NCI-H82 treated with DMSO at 0.1 percent for 48 hours (cell line): ENCODE results near the gene EHMT1.
"Not testable (repeated sequence)": the region's sequence is repeated elsewhere in the genome, so short reads cannot be mapped to it uniquely, and the experiment has no call there.

Experiments used
- DNase-seq: peaks from one replicate; lab custom pipeline; 2025; ENCODE audit not compliant: unreplicated experiment; lab: John Stamatoyannopoulos, UW

EHMT1 gene

DNA sequence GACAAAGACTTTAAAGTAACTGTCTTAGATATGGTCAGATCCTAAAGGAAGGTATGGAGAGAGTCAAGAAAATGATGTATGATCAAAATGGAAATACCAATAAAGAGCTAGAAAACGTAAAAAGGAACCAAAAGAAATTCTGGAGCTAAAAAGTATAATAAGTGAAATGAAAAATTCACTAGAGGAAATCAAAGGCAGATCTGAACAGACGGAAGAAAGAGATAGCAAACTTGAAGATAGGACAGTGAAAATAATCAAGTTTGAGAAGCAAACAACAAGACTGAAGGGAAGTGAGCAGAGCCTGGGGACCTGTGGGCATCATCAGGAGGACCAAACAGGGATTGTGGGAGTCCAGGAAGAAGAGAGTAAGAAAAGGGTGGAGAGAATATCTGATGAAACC lies 115.4 kb downstream of the EHMT1 start:
- DNase-seq: no peak

GRCh38 chr9:137738182-137738696 lies 119.4 kb downstream of the EHMT1 start:
- not testable (repeated sequence) for DNase-seq

DNA sequence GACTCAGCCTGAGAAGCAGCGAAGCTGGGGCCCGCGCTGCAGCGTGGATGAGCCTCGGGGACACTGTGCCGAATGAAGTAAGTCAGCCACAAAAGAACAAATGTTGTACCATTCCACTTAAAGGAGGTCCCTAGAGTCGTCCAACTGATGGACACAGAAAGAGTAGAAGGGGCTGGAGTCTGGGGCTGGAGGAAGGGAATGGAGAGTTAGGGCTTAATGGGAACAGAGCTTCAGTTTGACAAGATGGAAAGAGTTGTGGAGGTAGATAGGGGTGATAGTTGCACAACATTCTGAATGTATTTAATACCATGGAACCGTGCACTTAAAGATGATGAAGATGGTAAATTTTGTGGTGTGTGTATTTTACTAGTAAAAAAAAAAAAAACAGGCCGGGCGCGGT lies 119.9 kb downstream of the EHMT1 start:
- no peak for DNase-seq

- no peak for DNase-seq
Measured at GRCh38 chr9:137739371-137740309, 120.8 kb downstream of the EHMT1 start.

GRCh38 chr9:137740312-137740711 lies 121.5 kb downstream of the EHMT1 start:
- no peak for DNase-seq

- no peak for DNase-seq
Measured at GRCh38 chr9:137741330-137741729, 122.5 kb downstream of the EHMT1 start.

GRCh38 chr9:137742698-137743097 lies 123.9 kb downstream of the EHMT1 start:
- no peak for DNase-seq

DNA sequence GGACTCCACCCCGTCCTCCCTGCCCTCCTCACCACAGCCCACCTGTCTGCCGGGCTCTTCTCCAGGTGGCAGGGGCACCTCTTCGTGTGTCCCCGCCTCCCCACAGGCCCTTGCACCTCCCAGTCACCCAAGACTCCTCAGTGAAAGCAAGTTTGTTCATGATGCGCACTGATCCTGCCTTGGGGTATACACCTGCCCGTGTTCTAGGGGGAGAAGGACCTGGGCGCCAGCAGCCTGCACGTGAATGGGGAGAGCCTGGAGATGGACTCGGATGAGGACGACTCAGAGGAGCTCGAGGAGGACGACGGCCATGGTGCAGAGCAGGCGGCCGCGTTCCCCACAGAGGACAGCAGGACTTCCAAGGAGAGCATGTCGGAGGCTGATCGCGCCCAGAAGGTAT lies 124.9 kb downstream of the EHMT1 start:
- DNase-seq: no peak

DNA sequence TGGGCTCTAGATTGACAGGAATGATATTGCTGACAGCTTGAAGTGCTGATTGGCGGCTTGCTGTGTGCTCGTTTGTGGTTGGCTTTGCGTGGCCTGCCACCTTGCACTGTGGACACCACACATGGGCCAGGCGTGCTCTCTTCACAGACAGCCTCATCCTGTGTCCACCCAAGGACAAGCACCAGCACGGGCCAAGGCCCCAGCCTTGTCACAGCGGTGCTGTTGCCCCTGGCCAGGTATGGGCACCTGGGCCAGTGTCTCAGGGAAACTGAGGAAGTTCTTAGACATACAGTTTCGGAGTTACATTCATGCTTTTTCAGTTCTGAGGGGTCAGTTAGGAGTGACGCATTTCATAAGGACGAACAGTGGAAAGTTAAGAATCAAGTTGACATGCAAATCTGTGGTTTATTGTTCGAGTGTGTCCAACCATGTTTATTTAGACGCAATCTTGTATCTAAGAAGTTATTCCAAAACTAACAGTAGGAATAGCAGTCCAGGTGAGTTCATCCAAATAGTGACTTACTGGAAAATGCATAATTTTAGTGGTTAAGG lies 125.9 kb downstream of the EHMT1 start:
- DNase-seq: no peak

- DNase-seq: no peak
Measured at GRCh38 chr9:137745541-137745991, 126.8 kb downstream of the EHMT1 start.

DNA sequence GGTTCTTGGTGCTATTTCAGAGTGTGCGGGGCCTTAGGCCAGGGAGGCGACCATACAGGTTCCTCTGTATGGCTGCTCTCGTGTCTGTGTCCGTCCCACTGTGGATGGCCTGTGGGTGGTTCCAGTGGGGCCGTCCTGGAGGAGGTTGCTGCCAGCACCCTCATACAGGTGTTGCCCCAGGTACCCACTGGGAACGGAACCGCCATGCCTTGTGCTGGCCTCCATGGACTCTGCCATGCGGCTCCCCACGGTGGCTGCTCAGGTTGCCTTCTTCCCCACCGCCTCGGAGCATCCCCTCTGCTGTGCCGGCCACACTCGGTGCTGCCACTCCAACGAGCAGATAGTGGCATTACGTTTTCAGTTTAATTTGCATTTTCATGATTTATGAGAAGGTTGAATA lies 129.5 kb downstream of the EHMT1 start:
- no peak for DNase-seq

DNA sequence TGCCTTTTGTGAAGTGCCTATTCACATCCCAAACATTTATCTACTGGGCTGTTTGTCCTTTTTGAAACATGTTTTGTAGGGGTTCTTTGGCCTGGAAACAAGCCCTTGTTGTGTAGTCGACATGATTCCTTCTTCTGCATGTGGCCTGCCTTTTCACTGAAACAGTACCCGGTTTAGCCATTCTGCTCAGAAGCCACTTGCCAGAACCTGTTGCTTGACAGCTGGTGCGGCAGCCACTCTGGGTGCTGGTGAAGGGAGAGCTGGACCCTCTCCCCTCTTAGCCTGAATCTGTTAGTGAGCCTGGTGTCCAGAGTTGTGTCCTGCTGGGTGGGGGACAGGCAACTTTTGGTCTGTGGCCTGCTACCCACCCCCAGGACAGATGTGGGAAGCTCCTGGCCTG lies 129.9 kb downstream of the EHMT1 start:
- no peak for DNase-seq

DNA sequence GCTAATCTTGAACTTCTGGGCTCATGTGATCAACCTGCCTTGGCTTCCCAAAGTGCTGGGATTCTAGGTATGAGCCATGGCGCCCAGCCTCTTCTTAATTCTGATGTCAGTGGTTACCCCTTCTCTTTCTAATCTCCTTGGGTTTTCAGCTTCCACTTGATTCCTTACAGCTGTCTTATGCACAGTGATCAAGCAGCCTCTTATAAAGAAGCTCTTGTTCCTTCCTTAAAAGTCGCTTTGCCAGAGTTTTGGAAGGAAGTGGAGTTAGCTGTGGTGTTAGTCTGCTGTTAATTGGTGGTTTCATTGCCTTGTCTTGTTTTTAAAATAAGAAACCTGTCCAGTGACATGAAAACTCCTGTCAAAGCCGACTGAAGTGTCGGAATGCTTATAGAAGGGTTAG lies 130.7 kb downstream of the EHMT1 start:
- no peak for DNase-seq

DNA sequence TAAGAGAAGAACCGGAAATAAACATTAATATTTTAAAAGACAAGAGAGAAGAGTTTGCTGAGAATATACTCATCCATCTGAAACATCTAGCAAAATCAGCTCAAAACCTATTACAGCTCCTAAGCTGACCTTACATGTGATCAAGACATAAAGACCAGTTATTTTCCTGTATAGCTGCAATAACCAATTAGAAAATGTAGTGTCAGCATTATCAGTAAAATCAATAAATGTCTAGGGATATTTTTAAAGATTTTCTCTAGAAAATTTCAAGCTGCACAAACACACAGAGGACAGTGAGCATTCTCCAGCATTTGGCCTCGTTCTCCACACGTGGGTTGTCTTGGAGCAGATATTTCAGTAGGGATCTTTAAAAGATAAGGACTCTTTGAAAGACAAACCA lies 131.2 kb downstream of the EHMT1 start:
- no peak for DNase-seq

GRCh38 chr9:137750566-137750965 lies 131.8 kb downstream of the EHMT1 start:
- DNase-seq: no peak

- no peak for DNase-seq
Measured at GRCh38 chr9:137751616-137752015, 132.8 kb downstream of the EHMT1 start.

GRCh38 chr9:137752426-137752825 lies 133.6 kb downstream of the EHMT1 start:
- no peak for DNase-seq

DNA sequence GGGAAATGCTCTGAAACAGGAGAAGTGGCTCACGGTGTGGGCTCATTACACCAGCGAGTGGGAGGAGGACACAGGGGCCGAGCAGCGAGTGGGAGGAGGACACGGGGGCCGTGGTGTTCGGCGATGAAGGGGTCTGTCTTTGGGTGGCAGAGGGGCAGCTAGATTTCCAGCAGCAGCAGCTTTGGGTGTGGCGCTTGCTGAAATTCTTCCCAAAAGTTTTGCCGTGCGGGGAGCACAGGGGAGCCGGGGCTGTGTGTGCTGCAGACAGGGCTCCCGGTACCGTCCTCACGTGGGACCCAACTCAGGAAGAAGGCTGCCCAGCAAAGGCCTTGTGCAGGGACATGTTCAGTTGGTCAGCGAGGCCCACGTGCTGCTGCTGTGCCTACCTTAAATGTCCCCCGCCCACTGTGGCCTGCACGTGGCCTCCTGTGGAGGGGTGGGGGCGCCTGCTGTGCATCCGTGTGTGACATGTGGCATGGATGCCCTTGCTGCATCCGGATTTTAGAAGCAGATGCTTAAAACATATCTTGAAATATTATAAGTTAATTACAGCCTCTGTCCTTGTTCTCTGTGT lies 134.5 kb downstream of the EHMT1 start:
- no peak for DNase-seq

- no peak for DNase-seq
Measured at GRCh38 chr9:137755261-137755927, 136.6 kb downstream of the EHMT1 start.

DNA sequence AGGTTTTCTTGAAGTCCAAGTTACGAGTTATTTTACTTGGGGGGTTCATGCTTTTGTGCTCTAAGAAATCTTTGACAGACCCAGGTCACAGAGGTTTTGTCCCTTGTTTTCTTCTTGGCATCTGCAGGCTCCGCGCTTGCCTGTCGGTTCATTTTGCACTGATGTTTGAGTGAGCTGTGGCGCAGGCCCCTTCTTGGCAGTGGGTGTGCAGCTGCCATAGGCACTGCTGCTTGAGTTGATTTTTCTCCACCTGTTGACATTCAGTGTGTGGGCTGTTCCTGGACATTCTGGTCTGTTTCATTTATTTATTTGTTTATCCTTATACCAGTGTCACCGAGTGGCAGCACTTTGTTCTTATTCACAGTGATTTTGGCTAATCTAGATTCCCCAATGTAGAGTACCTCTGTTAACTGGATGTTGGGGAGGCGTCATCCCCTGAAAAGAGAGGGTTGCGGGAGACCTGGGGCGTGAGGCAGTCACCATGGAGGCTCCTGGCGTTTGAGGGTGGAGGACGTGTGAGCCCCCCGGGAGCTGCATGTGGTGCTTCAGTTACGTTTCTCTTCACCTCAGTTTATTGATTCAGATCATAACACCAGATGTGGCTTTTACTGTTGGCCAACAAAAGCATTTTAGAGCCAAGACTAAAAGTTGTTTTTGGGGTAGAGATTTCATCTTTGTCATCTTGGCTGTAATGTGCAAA lies 137.4 kb downstream of the EHMT1 start:
- DNase-seq: no peak

- no peak for DNase-seq
Measured at GRCh38 chr9:137757139-137757538, 138.3 kb downstream of the EHMT1 start.
